ENCODE results near the gene CD247.

Gene CD247

DNA sequence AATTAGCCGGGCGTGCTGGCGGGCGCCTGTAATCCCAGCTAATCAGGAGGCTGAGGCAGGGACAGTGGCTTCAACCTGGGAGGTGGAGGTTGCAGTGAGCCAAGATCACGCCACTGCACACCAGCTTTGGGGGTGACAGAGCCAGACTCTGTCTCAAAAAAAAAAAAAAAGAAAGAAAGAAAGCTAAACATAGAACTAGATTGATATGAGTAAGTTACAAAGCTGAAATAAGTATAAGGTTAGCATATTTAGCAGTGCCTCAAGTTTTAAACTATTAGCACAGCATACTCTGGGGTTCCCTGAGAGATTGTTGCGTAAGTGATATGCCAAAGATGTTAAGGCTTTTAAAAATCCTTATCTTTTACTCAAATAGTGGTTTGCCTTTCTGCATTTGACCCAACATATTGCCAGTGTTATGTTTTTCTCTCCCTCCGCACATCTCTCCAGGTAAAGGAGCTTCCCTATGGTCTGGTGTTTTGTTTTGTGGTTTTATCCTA, 126.1 kb downstream of the CD247 start:
- DNase-seq = no peak
- no peak overlapping the region for H2AK5ac ChIP-seq (ENCODE audit: low read length)
- H3K27me3 ChIP-seq (ENCODE audit: insufficient read depth, low read length) = no peaks in the 10 kb centered on the region

DNA sequence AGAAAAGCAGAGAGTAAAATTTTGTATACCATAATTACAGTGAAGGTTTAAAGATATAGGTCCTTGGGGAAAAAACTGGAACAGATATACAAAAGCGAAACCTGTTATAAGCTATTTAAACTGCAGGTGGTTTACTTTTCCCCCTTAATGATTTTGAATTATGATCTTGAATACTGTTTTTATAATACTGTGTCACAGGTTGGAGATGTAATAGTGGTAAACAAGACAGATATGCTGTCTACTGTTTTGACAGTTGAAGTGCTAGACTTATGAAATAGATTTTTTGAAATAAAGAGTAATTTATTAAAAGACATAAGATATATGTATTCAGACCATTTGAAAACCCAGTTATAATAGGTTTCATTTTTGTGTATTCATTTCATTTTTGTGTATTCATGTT, 129.4 kb downstream of the CD247 start:
- no peak overlapping the region for H2AFZ ChIP-seq (ENCODE audit: insufficient read depth, low read length, poor library complexity)
- no CpG with 5 or more reads among the region's 1 CpG for WGBS (ENCODE audit: extremely low coverage, insufficient coverage, insufficient read length)
- no peaks in the 10 kb centered on the region for H3K27me3 ChIP-seq (ENCODE audit: insufficient read depth, low read length)
- no peaks in the 10 kb centered on the region for H3K9me3 ChIP-seq (ENCODE audit: insufficient read depth, low read depth, low read length)
- no peak overlapping the region for H2BK5ac ChIP-seq (ENCODE audit: low read depth, low read length, poor library complexity)
- H4K12ac ChIP-seq (ENCODE audit: low read depth, low read length) = no peak overlapping the region
- H3K23ac ChIP-seq (ENCODE audit: low read length) = no peak overlapping the region
- no peak overlapping the region for H3K18ac ChIP-seq (ENCODE audit: low read length)
- no peak overlapping the region for H4K8ac ChIP-seq (ENCODE audit: low read depth, low read length)
- H2AK5ac ChIP-seq (ENCODE audit: low read length) = no peak overlapping the region
- peaks cover 4 to 7% of the 10 kb centered on the region in 2 experiments for H3K36me3 ChIP-seq (ENCODE audit: control insufficient read depth in 1 of 2, insufficient read depth in 2 of 2, low read length in 2 of 2)
- H4K91ac ChIP-seq (ENCODE audit: low read depth, low read length) = no peak overlapping the region
- H2BK12ac ChIP-seq (ENCODE audit: low read length) = no peak overlapping the region
- no peak overlapping the region for H3K27ac ChIP-seq (ENCODE audit: low read depth, low read length)
- H3K4ac ChIP-seq (ENCODE audit: low read depth, low read length) = no peak overlapping the region
- H3K14ac ChIP-seq (ENCODE audit: low read length) = no peak overlapping the region
- no peak overlapping the region for H3K4me3 ChIP-seq (ENCODE audit: low read depth, low read length)
- no peak overlapping the region for H3K4me2 ChIP-seq (ENCODE audit: low read length)
- H3K79me2 ChIP-seq (ENCODE audit: control insufficient read depth, insufficient read depth, low read length, poor library complexity) = no peaks in the 10 kb centered on the region
- no peak overlapping the region for H3K9ac ChIP-seq (ENCODE audit: low read length)
- no peaks in the 10 kb centered on the region for H3K4me1 ChIP-seq (ENCODE audit: control insufficient read depth in 1 of 2, insufficient read depth in 2 of 2, low read length in 2 of 2)
- no peaks in the 10 kb centered on the region for H3K79me1 ChIP-seq (ENCODE audit: low read length)
- no peak overlapping the region for H2BK120ac ChIP-seq (ENCODE audit: insufficient read depth, low read length, poor library complexity)
- no peak for DNase-seq

More for the DNA sequence above, 126.1 kb downstream of the CD247 start:
- H3K27ac ChIP-seq (ENCODE audit: low read depth, low read length) = no peak overlapping the region
- no peak overlapping the region for H4K12ac ChIP-seq (ENCODE audit: low read depth, low read length)
- no peak overlapping the region for H3K18ac ChIP-seq (ENCODE audit: low read length)
- H3K4me1 ChIP-seq (ENCODE audit: control insufficient read depth in 1 of 2, insufficient read depth in 2 of 2, low read length in 2 of 2) = no peaks in the 10 kb centered on the region
- no peaks in the 10 kb centered on the region for H3K9me3 ChIP-seq (ENCODE audit: insufficient read depth, low read depth, low read length)
- no peak overlapping the region for H3K23ac ChIP-seq (ENCODE audit: low read length)
- H3K79me1 ChIP-seq (ENCODE audit: low read length) = no peaks in the 10 kb centered on the region
- H3K4me3 ChIP-seq (ENCODE audit: low read depth, low read length) = no peak overlapping the region
- H3K4ac ChIP-seq (ENCODE audit: low read depth, low read length) = no peak overlapping the region
- no CpG with 5 or more reads among the region's 7 CpGs for WGBS (ENCODE audit: extremely low coverage, insufficient coverage, insufficient read length)
- H4K8ac ChIP-seq (ENCODE audit: low read depth, low read length) = no peak overlapping the region
- no peak overlapping the region for H3K14ac ChIP-seq (ENCODE audit: low read length)
- no peaks in the 10 kb centered on the region for H3K79me2 ChIP-seq (ENCODE audit: control insufficient read depth, insufficient read depth, low read length, poor library complexity)
- H2BK5ac ChIP-seq (ENCODE audit: low read depth, low read length, poor library complexity) = no peak overlapping the region
- no peak overlapping the region for H4K91ac ChIP-seq (ENCODE audit: low read depth, low read length)
- H2BK12ac ChIP-seq (ENCODE audit: low read length) = no peak overlapping the region
- no peak overlapping the region for H3K9ac ChIP-seq (ENCODE audit: low read length)
- H2AFZ ChIP-seq (ENCODE audit: insufficient read depth, low read length, poor library complexity) = no peak overlapping the region
- no peak overlapping the region for H3K4me2 ChIP-seq (ENCODE audit: low read length)
- H2BK120ac ChIP-seq (ENCODE audit: insufficient read depth, low read length, poor library complexity) = no peak overlapping the region
- H3K36me3 ChIP-seq (ENCODE audit: control insufficient read depth in 1 of 2, insufficient read depth in 2 of 2, low read length in 2 of 2) = peaks cover 4% of the 10 kb centered on the region in 2 experiments

DNA sequence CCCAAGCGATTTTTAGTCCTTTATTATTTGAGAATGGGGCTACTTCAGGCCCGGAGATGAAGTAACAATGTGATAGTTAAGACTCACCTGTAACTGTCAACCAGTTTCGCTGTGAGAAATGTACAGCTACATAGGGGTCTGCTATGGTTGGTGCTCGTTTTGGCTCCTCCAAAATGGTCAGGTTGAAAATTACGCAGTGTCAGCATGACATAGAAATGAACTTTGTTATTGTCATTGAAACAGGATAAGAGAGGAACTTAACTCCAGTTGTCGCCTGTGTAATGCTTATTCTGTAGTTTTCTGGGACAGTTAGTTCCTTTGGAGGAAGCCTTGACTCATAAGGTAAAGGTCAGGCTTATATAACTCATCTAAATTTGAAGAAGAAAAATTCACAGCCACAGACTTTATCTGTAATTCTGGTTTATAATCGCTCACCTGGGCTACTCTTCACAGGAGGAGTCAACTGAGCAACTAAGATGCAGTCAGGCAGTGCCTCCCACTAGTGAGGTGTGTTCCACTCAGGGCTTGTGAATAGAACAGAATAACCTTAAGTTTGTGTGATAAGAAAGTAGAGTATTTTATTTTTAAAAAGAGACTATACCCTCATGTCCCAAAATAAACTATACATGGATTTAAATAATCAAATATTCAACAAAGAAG, 130.9 kb downstream of the CD247 start:
- no peaks in the 10 kb centered on the region for H3K27me3 ChIP-seq (ENCODE audit: insufficient read depth, low read length)
- no peak overlapping the region for H3K27ac ChIP-seq (ENCODE audit: low read depth, low read length)
- no peak overlapping the region for H2AK5ac ChIP-seq (ENCODE audit: low read length)
- no peak overlapping the region for H2BK120ac ChIP-seq (ENCODE audit: insufficient read depth, low read length, poor library complexity)
- H2BK5ac ChIP-seq (ENCODE audit: low read depth, low read length, poor library complexity) = no peak overlapping the region
- H2BK12ac ChIP-seq (ENCODE audit: low read length) = no peak overlapping the region
- no peak overlapping the region for H4K91ac ChIP-seq (ENCODE audit: low read depth, low read length)
- no peak overlapping the region for H3K4me2 ChIP-seq (ENCODE audit: low read length)
- DNase-seq = no peak
- H3K23ac ChIP-seq (ENCODE audit: low read length) = no peak overlapping the region
- no peak overlapping the region for H4K8ac ChIP-seq (ENCODE audit: low read depth, low read length)
- no CpG with 5 or more reads among the region's 7 CpGs for WGBS (ENCODE audit: extremely low coverage, insufficient coverage, insufficient read length)
- H3K36me3 ChIP-seq (ENCODE audit: control insufficient read depth in 1 of 2, insufficient read depth in 2 of 2, low read length in 2 of 2) = peaks cover 6 to 7% of the 10 kb centered on the region in 2 experiments
- H3K9me3 ChIP-seq (ENCODE audit: insufficient read depth, low read depth, low read length) = no peaks in the 10 kb centered on the region
- no peak overlapping the region for H2AFZ ChIP-seq (ENCODE audit: insufficient read depth, low read length, poor library complexity)
- H3K79me1 ChIP-seq (ENCODE audit: low read length) = no peaks in the 10 kb centered on the region
- no peak overlapping the region for H3K14ac ChIP-seq (ENCODE audit: low read length)
- no peak overlapping the region for H3K9ac ChIP-seq (ENCODE audit: low read length)
- H3K4ac ChIP-seq (ENCODE audit: low read depth, low read length) = no peak overlapping the region
- H3K18ac ChIP-seq (ENCODE audit: low read length) = no peak overlapping the region
- H3K4me1 ChIP-seq (ENCODE audit: control insufficient read depth in 1 of 2, insufficient read depth in 2 of 2, low read length in 2 of 2) = no peaks in the 10 kb centered on the region
- H3K4me3 ChIP-seq (ENCODE audit: low read depth, low read length) = no peak overlapping the region
- no peaks in the 10 kb centered on the region for H3K79me2 ChIP-seq (ENCODE audit: control insufficient read depth, insufficient read depth, low read length, poor library complexity)
- no peak overlapping the region for H4K12ac ChIP-seq (ENCODE audit: low read depth, low read length)

Measured in trophoblast cell (in vitro differentiated cells and primary cell).